Measurements from ENCODE around the gene MSI1.

Gene MSI1

DNA sequence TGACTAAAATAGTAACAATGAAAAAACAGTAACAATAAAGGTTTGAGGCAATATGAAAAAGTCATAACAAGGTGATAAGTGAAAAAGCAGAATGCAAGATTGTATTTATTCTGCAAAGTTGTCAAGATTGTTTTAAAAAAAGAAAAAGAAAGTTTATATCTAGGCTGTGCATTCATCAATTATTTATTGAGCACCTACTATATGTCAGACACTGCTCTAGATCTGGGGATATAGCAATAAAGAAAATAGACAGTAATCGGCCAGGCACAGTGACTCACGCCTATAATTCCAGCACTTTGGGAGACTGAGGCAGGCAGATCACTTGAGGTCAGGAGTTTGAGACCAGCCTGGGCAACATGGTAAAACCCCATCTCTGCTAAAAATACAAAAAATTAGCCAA is 45.2 kb downstream of the MSI1 start:
- DNase-seq (no peak), ATAC-seq (no peak)

DNA sequence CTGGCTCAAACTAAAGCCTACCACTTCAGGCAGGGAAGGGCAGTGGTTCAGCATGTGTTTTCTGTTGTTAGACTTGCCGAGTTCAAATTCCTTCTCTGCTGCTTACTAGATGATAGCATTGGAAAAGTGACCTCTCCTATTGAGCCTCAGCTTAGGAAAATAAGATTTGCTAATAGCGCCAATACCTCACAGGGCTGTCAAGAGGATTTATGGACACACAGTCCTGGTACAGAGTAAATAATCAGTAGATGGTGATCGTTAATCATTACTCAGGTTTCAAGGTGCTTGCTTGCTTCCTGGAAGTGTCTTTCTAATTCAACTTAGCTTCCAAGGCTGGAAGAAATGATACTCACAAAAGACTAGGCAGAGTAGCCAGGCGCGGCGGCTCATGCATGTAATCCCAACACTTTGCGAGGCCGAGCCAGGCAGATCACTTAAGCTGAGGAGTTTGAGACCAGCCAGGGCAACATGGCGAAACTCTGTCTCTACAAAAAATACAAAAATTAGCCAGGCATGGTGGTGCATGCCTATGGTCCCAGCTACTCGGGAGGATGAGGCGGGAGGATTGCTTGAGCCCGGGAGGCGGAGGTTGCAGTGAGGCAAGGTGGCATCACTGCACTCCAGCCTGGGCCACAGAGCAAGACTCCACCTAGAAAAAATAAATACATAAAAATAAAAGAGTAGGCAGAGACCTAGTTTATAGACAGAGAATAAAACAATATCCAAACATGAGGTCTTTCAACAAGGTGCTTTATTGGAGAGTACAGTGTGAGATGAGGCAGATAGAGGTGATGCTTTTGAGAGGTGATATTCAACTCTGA is 47.4 kb downstream of the MSI1 start:
- DNase-seq (no peak), ATAC-seq (no peak)

DNA sequence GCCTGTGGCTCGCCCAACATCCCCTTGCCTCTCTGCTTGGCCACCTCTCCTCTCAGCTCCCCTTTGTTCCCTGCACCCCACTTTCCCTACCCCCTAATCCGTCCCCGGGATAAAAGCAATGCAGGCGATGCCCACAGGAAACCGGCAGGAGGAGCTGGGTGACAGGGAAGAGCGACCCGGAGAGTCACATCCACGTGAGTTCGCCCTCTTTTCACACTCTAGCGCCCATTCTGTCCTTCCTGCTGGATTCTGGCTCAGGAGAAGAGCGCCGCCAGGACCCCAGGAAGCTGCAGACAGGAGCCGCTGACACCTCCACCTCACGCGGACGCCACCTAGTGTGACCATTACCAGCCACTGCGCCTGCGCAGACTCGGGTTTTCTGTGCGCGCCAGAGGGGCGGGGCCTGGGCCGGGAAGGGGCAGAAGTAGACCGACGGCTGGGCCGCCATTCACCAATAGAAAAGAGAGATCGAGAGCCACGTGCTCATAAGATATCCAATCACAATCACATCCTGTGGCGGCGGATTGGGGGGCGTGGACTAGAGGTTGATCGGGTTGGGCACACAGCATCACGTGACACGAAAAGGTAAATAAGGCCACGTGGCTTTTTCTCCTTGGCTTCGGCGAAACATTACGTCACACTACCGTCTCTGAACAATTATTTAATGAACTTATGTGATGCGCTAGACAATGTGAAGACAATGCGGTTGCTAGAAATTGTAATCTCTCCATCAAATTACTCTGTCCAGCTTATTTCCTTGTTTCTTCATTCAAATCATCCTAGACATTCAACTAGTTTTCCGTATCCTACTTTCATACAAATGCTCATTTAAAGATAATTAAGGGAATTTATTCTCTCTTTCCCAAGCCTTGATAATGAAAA is 51.5 kb downstream of the MSI1 start:
- ATAC-seq (peak; percentile 100), DNase-seq (peak; percentile 100)

DNA sequence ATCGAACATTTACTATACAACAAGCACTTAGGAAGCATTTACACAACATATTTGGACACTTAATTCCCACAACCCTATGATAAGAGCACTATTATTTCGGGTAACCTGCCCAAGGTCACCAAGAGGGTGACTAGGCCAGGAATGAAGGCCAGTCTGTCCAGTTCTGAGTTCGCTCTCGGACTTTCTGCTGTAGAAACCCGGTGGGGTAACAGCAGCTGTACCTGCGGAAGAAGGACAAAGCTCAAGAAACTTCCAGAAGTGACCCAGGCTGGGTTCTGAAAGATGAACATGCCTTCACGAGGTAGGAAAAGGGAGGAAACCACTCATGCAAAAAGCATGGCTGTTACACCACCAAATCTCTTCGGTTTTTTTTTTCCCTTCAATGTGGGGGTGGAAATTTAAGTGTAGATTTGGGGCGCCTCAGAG is 52.2 kb downstream of the MSI1 start:
- DNase-seq = no peak
- no peak for ATAC-seq

DNA sequence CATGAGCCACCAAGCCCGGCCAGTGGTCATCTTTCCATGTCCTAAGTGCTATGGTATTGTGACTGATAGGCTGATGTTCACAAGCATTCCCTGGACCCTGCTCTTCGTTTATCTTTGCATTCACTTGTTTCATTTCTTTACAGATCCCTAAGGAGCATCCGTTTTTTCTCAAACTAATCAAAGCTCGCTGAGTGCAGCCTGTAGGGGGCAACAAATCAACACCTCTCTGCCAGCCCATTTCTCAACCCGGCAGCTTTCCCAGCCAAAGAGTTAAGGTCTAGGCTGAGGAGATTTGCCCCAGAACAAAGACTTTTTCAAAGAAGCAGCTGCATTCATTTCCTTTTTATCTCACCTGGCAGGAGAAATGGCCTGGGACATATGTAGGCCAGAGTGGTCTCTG is 54.7 kb downstream of the MSI1 start:
- DNase-seq (no peak), ATAC-seq (no peak)

DNA sequence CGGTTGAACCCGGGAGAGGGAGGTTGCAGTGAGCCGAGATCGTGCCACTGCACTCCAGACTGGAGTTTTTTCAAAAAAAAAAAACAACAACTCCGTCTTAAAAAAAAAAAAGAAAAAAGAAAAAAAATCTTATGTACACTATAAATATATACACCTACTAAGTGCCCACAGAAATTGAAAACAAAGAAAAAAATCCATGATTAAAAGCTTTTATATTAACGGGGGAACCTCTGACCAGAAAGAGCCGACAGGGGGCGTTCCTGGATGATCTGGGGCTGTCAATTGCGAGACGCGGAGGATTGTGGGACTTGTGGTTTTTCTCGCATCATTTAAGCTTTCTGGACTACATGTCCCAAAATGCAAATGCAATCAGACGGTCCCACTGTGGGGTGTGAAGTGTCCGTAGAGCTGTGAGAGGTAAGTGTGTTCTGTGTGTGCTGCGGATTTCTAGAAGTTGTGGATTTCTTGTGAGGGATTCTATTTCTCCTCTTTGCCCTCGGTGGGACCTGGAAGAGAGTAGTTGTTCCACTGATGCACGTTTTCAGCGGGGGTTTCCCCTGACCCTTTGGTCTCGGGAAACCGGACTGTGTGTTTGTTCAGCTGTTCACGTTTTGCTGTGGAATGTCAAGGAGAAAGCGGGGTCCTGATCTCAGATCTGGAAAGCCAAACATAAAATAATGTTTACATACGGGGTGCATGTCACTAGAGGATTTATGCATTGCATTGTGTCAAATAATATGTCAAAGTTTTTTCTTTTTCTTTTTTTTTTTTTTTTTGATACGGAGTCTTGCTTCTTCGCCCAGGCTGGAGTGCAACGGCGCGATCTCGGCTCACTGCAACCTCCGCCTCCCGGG is 66.8 kb downstream of the MSI1 start, which contains the start of gene SIRT4:
SIRT4 (plus strand) TSS at position 360 of the 854 bp plus-strand sequence. CDS start 1,241 bp downstream, outside the sequence.
- DNase-seq (peak; percentile 89), ATAC-seq (peak; percentile 100)

DNA sequence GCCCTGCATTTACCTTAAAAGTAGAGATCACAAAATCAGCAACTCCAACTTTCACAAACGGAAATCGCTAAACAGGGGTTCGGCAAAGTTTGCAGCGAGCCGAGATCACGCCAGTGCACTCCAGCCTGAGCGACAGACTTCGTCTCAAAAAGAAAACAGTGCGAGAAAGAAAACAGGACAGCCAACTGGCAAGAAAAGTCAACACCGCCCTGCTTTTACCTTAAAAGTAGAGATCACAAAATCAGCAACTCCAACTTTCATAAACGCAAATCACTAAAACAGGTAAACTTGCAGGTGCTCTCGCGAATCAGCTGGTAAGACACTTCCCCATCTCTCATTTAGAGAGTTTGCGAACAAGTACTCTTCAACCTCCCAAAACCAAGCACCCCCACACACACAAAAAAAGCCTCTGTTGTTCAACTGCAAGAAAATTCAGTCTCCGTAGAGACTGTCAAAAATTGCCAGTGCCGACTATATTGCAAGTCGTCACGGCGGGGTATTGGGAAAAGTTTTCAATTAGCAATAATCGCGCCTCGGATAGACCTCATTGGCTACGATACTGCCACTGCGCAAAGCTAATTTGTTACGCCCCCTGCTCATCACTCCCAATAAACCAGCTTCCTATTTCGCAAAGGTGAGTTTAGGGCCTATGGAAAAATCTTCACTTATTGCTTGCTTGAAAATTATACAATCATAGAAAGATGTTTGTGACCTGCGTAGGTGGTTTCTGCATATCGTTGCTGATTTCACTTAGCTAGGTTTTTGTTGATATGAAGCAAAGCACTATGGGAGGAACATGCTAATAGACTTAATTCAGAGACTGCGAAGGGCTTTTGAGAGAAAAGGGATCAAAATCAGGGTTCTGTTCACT is 76.1 kb downstream of the MSI1 start, which contains the start of gene RNU4-1:
RNU4-1 (minus strand) TSS at position 577 of the 871 bp plus-strand sequence.
- ATAC-seq = peak; percentile 71
- peak; percentile 81 for DNase-seq

DNA sequence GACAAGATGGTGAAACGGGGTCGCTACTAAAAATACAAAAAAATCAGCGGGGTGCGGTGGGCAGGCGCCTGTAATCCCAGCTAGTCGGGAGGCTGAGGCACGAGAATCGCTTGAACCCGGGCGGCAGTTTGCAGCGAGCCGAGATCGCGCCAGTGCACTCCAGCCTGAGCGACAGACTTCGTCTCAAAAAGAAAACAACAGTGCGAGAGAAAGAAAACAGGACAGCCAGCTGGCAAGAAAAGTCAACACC is 76.6 kb downstream of the MSI1 start:
- ATAC-seq = peak; percentile 0
- no peak for DNase-seq
